ENCODE data around the gene COL5A2. TPM values are rescaled to one million over a fixed set of nuclear protein-coding genes. Genes with fewer than 3 reads are reported as not detected.

The COL5A2 gene
- total RNA-seq, 2 donors from 2014 or later: 2.9 to 3.3 TPM

DNA sequence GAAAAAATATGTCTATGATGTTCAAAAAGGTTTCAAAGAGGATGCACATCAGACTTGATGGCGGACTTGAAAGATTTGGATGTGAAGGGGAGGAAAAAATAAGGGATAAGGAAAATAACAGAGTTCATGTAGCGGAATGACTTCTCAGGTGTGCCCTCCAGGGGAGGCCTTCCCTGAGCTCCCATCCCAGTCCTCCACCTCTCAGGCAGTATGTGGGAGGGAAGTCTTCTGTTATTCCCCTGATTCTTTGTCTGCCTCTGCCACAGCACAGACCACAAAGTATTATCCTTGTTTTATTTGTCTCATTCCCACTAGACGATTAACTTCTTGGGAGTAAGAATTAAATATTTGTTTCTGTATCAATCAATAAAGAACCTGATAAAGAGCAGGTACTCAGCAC lies 17.7 kb downstream of the COL5A2 start:
- ATAC-seq (no peak), DNase-seq (ENCODE audit: low spot score in 2 of 2) (no peak)
- Mint-ChIP-seq H3K27ac (no peak overlapping the region), H3K9me3 (no peaks in the 10 kb centered on the region), H3K36me3 (no peaks in the 10 kb centered on the region)

DNA sequence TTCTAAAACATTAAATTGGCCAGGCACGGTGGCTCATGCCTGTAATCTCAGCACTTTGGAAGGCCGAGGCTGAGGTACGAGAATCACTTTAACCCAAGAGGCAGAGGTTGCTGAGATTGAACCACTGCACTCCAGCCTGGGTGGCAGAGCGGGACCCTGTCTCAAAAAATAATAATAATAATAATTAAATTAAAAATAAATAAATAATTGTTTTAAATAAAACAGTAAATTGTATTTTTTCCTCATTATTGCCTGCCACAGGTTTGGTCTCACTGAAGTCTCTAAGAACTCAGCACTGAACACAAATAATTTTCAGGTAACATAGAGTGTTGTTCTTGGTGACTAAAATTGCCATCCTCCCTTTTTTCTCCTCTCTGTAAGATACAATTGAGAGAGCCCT lies 19.8 kb downstream of the COL5A2 start:
- Mint-ChIP-seq H3K27ac (no peak overlapping the region), H3K9me3 (no peaks in the 10 kb centered on the region), H3K36me3 (no peaks in the 10 kb centered on the region)
- ATAC-seq: no peak
- no peak for DNase-seq (ENCODE audit: low spot score in 2 of 2)

DNA sequence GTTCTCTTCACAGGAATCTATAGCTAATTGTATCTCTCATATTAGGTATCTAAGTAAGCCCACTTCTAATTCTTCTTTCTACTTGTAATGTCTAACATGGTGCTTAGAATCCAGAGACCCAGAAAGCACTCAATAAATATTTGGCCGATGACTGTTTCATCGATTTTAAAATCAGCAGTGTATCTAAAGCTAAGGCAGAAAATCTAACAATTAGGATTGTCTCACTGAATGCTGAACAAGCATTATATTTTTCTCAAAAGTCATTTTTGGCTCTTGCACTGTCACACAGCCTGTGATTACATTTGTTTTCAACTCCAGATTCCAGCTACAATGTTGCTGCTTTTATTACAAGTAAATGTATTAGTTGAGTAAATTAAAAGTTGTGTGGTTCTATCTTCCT lies 20.3 kb downstream of the COL5A2 start:
- no peak for ATAC-seq
- no peaks in the 10 kb centered on the region for H3K36me3 Mint-ChIP-seq
- no peak for DNase-seq (ENCODE audit: low spot score in 2 of 2)
- no peak overlapping the region for H3K27ac Mint-ChIP-seq
- H3K9me3 Mint-ChIP-seq: no peaks in the 10 kb centered on the region

DNA sequence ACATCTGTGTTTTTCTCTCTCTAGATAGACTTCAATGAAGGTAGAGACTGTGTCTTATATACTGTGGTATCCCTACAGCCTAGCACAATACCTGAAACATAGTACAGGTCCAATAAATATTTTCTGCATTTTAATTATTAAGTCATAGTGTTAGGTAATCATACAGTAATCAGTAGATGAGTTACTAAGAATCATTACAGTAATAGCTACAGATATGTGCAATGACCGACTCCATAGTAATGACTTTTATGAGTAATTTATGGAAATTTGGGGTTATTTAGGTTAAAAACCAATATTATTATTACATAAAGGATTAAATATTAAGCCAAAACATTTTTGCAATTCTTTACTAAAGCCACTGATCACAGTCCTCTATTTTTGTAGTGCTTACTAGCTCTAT lies 21.6 kb downstream of the COL5A2 start:
- DNase-seq (ENCODE audit: low spot score in 2 of 2): no peak
- no peak for ATAC-seq
- Mint-ChIP-seq H3K27ac (no peak overlapping the region), H3K9me3 (no peaks in the 10 kb centered on the region), H3K36me3 (no peaks in the 10 kb centered on the region)

DNA sequence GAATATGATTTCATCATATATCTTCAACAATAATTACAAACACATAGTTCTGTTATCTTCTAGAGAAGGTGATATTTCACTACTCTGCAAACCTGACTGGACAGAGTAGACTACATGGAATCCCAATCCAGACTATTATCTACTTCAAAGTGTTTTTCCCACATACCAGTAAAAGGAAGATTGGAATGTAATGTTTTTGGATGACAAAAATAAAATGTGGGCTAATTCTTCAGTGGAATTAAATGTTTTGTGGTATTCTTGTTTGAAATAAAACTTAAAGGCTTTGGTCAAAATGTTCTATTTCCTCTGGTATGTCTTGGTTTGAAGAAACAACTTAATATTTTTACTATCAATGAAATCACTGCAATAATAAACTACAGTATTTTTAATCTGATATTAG lies 22.1 kb downstream of the COL5A2 start:
- ATAC-seq (no peak), DNase-seq (ENCODE audit: low spot score in 2 of 2) (no peak)
- Mint-ChIP-seq H3K9me3 (no peaks in the 10 kb centered on the region), H3K36me3 (no peaks in the 10 kb centered on the region), H3K27ac (no peak overlapping the region)

DNA sequence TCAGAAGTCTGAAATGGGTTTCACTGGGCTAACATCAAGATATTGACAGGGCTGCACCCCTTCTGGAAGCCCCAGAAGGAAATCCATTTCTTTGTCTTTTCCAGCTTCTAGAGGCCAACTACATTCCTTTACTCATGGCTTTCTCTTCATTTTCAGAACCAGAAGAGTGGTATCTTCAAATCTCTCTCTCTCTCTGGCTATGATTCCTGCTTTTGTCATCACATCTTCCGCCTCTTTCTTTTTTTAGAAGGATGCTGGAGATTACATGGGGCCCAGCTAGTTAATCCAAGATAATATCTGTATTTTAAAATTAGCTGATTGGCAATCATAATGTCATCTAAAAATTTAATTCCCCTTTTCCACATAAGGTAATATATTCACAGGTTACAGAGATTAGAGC lies 23.8 kb downstream of the COL5A2 start:
- no peak for DNase-seq (ENCODE audit: low spot score in 2 of 2)
- no peak for ATAC-seq
- H3K9me3 Mint-ChIP-seq: no peaks in the 10 kb centered on the region
- no peaks in the 10 kb centered on the region for H3K36me3 Mint-ChIP-seq
- H3K27ac Mint-ChIP-seq: no peak overlapping the region

DNA sequence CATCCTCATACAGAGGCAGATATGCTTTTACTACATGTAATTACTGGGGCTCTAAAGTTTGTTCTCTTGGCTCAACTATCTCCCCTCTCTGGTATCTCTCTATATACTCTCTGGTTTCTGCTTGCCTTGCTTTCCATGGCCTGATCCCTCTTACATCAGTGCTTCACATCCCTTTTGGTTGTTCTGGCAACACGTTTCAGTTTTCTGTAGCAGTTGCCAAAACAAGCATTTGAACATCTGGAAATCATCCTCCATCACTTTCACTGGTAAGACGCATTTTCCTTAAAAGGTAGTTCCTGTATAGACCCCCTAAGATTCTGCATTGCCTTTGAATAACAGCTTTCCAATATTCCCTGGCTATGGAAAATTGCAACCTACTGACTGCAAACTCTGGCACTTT lies 25.9 kb downstream of the COL5A2 start:
- Mint-ChIP-seq H3K9me3 (no peaks in the 10 kb centered on the region), H3K27ac (no peak overlapping the region), H3K36me3 (no peaks in the 10 kb centered on the region)
- ATAC-seq (no peak), DNase-seq (ENCODE audit: low spot score in 2 of 2) (no peak)

DNA sequence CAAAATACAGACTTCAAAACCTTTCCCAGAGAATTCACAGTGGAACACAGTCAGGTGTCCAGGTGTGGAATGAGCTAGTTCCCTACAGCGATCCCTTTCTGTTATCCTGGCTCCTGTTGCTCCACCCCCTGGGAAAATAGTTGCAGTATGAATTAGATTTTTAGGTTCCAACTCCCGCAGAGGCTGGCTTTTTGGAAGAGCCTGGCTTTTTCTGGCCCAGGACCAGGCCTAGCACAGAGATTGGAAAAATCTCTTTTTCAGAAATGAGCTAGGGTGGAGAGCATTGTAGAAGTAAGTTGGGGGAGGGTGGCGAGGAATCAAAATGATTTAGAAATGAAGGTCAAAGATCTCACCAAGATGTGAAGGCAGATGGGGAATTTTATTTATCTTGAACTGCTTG lies 27.1 kb downstream of the COL5A2 start:
- ATAC-seq (no peak), DNase-seq (ENCODE audit: low spot score in 2 of 2) (no peak)
- Mint-ChIP-seq H3K9me3 (no peaks in the 10 kb centered on the region), H3K36me3 (no peaks in the 10 kb centered on the region), H3K27ac (no peak overlapping the region)

DNA sequence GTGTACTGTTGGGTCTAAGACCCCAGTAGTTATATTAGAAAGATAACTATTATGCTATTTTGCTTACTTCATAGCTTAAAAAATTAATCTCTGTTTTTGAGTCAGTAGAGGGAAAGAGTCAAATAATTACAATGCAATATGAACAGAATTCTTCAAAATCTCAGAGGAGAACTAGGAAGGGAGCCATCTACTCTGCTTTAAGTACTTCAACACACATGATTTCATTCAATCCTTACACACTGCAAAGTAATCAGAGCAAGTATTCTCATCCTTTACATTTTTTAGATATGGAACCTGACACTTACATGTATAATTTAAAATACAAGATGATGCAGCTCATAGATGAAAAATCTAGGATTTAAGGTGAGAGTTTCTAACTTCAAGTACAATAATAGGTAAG lies 27.7 kb downstream of the COL5A2 start:
- Mint-ChIP-seq H3K36me3 (no peaks in the 10 kb centered on the region), H3K9me3 (no peaks in the 10 kb centered on the region)
- ATAC-seq: no peak

DNA sequence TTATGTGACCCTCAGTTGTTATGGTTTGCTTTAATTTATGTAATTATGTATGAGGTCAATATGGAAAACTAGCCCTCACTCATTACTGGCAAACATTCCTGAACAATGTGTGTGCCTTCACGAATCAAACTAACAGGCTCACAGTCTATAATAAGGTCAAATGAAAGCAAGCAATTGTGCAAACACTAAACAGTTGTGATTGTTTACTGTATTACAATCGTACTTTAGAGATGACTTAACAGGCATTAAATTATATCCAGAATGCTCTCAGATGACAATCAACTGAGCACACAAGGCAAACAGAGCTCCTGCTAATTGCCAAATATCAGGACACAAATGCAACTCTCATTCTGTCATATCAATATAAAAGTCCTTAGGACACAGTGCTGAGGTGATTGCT lies 29.5 kb downstream of the COL5A2 start:
- DNase-seq (ENCODE audit: low spot score in 2 of 2) (no peak), ATAC-seq (no peak)
- Mint-ChIP-seq H3K36me3 (no peaks in the 10 kb centered on the region), H3K9me3 (no peaks in the 10 kb centered on the region), H3K27ac (no peak overlapping the region)

More for the DNA sequence above, 27.7 kb downstream of the COL5A2 start:
- DNase-seq (ENCODE audit: low spot score in 2 of 2): no peak
- no peak overlapping the region for H3K27ac Mint-ChIP-seq

DNA sequence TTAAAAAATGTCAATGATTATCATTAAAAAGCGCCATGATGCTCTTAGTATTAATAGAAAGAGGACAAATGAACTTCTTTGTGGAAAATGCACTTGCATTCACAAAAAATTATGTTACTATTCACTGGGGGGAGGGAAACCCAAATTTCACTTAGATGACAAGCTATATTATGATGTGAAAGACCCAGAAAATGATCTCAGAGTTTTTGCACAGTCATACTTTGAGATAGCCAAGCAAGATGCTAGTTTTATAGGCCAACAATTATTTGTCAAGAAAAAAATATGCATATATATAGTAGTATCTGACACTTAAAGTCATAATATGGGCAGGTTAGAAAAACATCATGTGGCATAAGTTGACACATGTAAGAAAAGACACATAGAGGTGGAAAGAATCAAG lies 31.6 kb downstream of the COL5A2 start:
- Mint-ChIP-seq H3K27ac (no peak overlapping the region), H3K36me3 (no peaks in the 10 kb centered on the region), H3K9me3 (no peaks in the 10 kb centered on the region)
- DNase-seq (ENCODE audit: low spot score in 2 of 2) (no peak), ATAC-seq (no peak)

DNA sequence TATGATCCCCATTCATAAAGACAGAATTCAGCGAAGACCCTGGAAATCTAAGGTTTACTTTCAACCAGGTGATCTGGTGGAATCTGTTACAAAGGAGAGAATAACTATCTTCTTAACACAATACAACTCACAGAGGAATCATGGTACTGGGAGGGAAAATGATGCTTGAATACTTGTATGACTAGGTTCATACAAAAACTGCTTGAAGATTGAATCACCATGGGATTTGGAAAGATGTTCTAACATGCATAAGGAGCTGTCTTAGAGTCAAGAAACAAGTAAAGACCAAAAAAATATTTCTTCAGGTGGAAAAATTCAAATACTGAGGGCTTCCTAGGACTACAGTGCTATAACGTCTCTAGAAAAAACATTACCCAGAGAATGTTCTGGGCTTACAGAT lies 32.2 kb downstream of the COL5A2 start:
- Mint-ChIP-seq H3K9me3 (no peaks in the 10 kb centered on the region), H3K36me3 (no peaks in the 10 kb centered on the region), H3K27ac (no peak overlapping the region)
- DNase-seq (ENCODE audit: low spot score in 2 of 2) (no peak), ATAC-seq (no peak)

DNA sequence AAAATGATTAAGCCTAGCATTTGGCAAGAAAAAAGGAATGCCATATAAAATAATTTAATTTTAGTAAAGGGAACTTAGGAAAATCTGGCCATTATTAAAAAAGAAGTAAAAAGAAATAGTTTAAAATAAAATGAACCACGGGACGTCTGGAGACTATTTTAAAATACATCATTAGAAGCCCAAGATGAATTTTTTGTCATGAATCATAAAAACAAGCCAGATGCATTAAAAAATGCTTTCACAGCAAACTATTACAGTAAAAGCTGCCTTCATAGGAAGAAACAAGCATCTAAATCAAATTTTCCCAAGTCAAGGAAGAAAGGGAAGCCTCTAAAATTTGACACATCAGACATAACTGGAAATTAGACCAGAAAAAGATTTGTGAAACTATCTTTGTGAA lies 33.0 kb downstream of the COL5A2 start:
- Mint-ChIP-seq H3K9me3 (no peaks in the 10 kb centered on the region), H3K27ac (no peak overlapping the region), H3K36me3 (no peaks in the 10 kb centered on the region)
- DNase-seq (ENCODE audit: low spot score in 2 of 2): no peak
- ATAC-seq: no peak

DNA sequence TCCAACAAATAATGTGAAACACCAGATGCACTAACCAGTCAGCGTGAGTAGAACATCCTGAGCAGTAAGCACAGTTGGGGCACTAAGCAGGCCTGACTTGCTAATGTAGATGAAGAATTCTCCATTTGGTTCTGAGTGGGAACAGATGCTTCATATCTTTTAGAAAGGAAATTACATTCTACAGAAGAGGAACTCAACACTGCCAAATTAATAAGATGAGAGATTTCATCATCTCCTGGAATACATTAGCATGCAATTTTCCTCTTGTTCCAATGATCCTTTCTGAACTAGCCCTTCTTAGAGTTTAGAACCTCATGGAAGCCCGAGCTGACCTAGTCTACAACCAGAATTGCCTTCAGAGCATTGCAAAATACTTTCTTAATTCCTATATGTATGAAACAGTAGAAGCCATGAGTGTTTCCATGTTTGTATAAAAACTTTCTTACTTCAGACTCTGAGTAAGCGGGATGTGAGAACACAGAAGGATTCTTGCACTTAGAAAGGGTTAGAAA lies 34.8 kb downstream of the COL5A2 start:
- H3K9me3 Mint-ChIP-seq: no peaks in the 10 kb centered on the region
- DNase-seq (ENCODE audit: low spot score in 2 of 2): no peak

DNA sequence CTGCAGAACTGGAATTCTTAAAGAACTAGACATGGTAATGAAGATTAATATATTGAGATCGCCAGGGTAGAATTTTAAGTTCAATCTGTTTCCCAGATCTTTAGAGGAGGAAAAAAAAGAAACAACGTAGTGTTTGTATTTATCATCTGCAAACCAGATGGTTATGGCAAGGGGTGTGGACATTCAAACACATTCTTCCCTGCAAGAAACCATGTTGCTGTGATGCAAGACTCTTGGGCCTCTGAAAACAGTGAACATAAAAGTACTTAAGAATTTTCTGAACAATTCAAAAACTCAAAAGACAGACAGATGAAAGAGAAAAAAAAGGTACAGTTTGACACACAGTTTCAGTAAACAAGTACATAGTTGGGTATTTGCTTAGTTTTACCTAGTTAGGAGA lies 35.6 kb downstream of the COL5A2 start:
- Mint-ChIP-seq H3K27ac (no peak overlapping the region), H3K9me3 (no peaks in the 10 kb centered on the region), H3K36me3 (no peaks in the 10 kb centered on the region)
- ATAC-seq (no peak), DNase-seq (ENCODE audit: low spot score in 2 of 2) (no peak)

More for the DNA sequence above, 34.8 kb downstream of the COL5A2 start:
- Mint-ChIP-seq H3K27ac (no peak overlapping the region), H3K36me3 (no peaks in the 10 kb centered on the region)
- no peak for ATAC-seq

DNA sequence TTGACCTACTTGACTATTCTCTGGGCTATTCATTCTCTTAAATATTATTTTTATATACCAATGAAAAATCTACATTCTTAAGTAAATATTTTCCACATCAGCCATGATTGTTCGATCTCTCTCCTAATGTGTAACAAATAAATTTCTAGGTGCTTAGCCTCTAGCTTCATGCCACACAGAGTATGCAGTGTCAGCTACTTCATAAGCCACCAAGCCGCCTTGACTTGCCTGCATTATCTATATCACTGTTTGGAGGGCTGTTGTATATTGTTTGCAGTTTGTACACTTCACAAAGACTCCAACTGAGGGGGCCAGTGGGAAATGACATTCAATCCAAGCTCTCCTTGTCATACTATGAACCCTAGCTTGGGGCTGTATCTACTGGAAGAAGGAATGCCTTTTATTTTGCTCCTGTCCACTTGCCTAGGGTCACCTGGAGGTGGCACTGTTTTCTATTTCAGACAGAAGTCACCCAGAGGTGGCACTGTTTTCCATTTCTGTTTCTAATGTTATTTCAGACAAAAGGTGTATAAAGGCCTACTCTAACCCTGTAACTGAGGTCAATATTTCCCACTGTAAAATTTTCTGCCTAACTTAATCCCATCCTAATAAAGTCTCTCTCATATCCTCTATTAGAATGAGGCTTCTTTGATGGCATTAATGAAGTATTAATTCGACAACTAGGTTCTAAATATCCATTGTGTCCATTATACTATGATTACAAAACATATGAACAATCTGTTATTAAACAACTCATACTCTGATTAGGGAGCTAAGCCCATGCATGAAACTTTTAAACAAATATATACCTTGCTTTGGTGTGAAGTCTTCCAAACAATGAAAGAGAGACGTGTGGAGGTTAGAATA lies 36.4 kb downstream of the COL5A2 start:
- Mint-ChIP-seq H3K9me3 (no peaks in the 10 kb centered on the region), H3K27ac (no peak overlapping the region), H3K36me3 (no peaks in the 10 kb centered on the region)
- DNase-seq (ENCODE audit: low spot score in 2 of 2): peak in 1 of 2 donors; percentile 40
- ATAC-seq: peak; percentile 78 to 82

DNA sequence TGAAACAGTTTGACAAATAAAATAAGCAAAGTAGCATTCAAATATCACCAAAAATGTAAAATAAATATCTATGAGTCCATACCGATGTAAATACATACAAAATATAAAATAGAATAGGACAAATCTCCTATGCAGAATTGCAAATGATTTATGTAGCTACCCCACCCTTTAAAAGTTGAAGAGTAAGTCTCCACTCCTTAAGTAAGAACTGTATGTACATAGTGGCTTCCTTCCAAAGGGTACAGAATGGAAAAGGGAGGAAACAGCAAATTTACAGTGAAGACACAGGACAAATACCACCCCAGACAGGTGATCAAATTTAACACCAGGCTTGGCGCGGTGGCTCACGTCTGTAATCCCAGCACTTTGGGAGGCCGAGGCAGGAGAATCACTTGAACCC lies 40.8 kb downstream of the COL5A2 start:
- Mint-ChIP-seq H3K36me3 (peaks cover 0 to 2% of the 10 kb centered on the region in 2 donors), H3K9me3 (no peaks in the 10 kb centered on the region), H3K27ac (no peak overlapping the region)
- no peak for DNase-seq (ENCODE audit: low spot score in 2 of 2)
- no peak for ATAC-seq

DNA sequence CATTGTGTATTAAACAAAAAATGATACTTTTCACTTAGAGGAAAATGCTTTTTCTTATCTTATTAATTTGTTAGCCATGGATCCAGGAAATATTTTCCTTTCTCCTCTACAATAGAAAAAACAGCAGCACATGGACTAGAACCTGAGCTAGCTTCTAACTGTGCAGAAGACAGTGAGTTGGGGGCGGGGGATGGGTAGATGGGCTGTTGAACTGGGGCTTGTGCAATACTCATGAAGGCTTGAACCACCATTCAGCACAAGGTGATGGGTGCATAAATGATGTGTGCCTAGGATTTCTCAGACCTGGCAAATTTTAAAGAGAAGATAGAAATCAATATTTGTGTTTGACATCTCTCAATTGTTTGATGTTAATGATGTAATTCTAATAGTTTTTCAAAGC lies 42.0 kb downstream of the COL5A2 start:
- no peak for DNase-seq (ENCODE audit: low spot score in 2 of 2)
- ATAC-seq: no peak
- Mint-ChIP-seq H3K36me3 (peaks cover 0 to 10% of the 10 kb centered on the region in 2 donors), H3K27ac (no peak overlapping the region), H3K9me3 (no peaks in the 10 kb centered on the region)
